GM20000 (cell line): ENCODE results near the gene ATP6AP1.
A peak's percentile ranks its signal among the peaks of the same experiment; 100 is the strongest.

Source experiments
- DNase-seq: peaks from one replicate; pipeline ENCODE4 v3.0.0; 2012; ENCODE audit warnings: low spot score
- TF ChIP-seq, protein P1 (sequence below): IDR thresholded peaks from 2 replicates; pipeline ENCODE4 v1.5.1; 2012; ENCODE audit warnings: mild to moderate bottlenecking, control low read depth; ENCODE audit errors: extremely low read depth, missing control alignments

Gene ATP6AP1

DNA sequence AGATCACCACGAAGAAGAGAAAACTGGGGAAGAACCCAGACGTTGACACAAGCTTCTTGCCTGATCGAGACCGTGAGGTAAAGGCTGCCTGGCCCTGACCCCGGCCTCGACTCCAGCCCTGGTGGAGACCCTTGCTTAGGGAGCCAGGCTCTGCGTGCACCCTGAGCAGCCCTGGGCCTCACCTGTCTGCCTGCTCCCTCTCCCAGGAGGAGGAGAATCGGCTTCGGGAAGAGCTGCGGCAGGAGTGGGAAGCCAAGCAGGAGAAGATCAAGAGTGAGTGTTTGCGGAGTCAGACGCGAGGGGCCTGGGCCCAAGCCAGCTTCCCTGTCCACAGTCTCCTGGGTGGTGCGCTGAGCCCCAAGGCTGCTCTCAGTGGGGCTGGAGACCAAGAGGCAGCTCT, 20.0 kb downstream of the ATP6AP1 start:
- DNase-seq, result no peak
- TF ChIP-seq, protein P1, sequence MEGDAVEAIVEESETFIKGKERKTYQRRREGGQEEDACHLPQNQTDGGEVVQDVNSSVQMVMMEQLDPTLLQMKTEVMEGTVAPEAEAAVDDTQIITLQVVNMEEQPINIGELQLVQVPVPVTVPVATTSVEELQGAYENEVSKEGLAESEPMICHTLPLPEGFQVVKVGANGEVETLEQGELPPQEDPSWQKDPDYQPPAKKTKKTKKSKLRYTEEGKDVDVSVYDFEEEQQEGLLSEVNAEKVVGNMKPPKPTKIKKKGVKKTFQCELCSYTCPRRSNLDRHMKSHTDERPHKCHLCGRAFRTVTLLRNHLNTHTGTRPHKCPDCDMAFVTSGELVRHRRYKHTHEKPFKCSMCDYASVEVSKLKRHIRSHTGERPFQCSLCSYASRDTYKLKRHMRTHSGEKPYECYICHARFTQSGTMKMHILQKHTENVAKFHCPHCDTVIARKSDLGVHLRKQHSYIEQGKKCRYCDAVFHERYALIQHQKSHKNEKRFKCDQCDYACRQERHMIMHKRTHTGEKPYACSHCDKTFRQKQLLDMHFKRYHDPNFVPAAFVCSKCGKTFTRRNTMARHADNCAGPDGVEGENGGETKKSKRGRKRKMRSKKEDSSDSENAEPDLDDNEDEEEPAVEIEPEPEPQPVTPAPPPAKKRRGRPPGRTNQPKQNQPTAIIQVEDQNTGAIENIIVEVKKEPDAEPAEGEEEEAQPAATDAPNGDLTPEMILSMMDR, result no peak

DNA sequence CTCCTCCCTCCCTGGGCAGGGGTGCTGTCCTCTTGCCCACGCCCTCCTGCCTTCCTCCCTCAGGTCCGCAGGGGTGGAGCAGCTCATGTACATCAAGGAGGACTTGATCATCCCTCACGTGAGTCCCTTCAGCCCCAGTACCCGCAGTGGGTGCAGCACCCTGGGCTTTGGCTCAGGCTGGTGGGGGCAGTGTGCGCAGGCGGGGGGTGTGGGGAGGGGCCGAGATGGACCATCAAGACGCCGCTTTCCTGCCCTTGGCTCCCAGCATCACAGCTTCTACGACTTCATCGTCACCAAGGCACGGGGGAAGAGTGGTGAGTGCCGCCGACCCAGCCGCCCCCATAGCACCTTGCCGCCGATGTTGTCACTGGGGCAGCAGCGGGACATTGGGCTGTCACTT, 21.1 kb downstream of the ATP6AP1 start:
- TF ChIP-seq, protein P1, result no peak
- no peak for DNase-seq

DNA sequence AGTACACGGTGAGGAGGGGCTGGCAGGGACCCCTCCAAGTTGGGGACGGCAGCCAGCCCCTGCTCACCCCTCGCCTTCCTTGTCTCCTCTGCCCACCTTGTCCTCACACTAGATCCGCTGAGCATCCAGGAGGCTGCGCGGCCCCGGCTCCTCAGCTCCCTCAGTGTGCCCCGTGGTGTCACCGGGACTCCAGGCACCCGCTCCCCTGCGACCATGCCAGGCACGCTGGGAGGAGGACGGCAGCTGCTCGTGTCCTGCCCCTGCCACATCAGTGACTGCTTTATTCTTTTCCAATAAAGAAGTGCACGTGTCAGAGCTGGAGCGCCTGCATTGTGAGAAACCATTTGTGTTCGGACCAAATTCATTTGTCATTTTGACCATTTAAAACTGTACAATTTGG, 21.8 kb downstream of the ATP6AP1 start:
- TF ChIP-seq, protein P1, result no peak

DNA sequence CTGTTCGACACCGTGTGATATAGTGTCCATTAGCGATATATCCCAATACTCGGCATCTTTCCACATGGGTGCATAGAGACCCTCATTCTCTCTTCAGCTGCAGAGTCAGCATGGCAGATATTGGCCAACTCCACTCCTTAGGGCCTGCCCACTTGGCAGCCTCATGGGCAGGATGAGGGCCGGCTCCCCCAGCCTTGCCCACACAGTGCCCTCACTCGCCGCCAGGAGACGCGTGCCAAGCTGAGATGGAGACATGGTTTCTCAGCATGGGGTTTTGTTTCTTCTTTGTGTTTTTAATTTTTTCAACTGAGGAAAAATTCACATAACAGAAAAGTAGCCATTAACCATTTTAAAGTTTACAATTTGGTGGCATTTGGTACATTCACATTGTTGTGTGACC, 24.3 kb downstream of the ATP6AP1 start:
- DNase-seq, result no peak

More for the DNA sequence above, 21.8 kb downstream of the ATP6AP1 start:
- DNase-seq, result no peak

DNA sequence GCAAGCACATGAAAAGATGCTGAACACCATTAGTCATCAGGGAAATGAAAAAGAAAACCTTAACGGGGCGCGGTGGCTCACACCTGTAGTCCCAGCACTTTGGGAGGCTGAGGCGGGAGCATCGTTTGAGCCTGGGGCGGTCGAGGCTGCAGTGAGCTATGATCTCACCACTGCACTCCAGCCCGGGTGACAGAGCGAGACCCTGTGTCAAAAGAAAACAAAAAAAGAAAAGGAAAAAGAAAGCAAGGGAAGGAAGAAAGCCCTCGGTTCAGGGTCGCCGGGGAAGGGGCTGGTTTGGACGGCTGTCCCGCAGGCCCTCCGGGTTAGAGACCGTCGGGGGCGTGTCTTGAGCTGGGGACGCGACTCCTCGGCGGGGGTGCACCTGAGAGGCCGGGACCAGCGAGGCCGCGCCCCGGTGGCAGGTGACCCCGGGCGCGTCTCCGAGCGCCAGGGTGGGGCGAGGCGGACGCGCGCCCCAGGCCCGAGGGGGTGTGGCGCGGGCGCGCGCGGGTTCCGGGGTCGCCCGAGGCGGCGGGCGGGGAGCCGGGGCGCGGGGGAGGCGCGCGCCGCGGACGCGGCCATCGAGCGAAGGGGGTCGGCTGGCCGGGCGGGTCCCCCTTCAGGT, 29.1 kb downstream of the ATP6AP1 start:
- peak; percentile 91 for DNase-seq
- TF ChIP-seq, protein P1, result no peak

More for the DNA sequence above, 24.3 kb downstream of the ATP6AP1 start:
- TF ChIP-seq, protein P1, result no peak

DNA sequence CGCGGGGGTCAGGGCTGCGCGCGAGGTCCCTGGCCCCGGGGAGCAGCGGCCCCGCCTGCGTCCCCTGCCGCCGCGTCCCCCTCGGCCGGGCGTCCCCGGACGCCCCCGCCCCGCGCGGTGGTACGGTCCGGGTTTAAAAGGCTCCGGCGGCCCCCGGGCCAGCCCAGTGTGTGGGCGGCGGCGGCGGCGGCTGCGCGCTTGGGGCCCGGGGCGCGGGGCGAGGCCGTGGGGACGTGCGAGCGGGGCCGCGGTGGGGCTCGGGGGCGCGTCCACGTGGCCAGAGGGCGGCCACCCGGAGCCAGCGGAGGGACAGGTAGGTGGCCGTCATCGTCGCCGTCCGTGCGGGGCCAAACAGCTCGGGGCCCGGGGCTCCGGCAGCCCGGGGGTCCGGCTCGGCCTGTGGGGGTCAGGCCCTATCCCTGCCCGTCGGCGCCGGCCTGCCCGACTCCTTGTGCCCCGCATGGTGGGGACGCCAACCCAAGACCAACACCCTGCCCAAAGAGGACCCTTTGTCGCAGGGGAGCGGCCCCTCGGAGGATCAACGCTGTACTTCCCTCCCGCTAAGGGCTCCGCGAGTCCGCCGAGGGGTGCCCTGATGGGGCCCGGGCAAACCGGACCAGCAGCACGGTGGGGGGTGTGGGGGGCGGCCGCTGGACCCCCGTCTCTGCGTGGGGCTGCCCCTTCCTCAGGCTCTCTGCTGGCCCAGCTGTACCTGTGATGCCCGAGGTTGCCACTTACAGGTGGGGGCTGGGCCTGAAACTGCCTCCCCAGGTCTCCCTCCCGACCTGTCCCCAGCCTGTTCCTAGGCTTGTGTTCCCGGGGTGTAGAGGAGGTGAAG, 29.9 kb downstream of the ATP6AP1 start, which contains the start of gene PLXNA3:
TSS of gene PLXNA3 (plus strand) at position 166 of the 838 bp plus-strand sequence. CDS start 1,903 bp downstream, outside the sequence.
- peak; percentile 91 for DNase-seq
- TF ChIP-seq, protein P1, result no peak

DNA sequence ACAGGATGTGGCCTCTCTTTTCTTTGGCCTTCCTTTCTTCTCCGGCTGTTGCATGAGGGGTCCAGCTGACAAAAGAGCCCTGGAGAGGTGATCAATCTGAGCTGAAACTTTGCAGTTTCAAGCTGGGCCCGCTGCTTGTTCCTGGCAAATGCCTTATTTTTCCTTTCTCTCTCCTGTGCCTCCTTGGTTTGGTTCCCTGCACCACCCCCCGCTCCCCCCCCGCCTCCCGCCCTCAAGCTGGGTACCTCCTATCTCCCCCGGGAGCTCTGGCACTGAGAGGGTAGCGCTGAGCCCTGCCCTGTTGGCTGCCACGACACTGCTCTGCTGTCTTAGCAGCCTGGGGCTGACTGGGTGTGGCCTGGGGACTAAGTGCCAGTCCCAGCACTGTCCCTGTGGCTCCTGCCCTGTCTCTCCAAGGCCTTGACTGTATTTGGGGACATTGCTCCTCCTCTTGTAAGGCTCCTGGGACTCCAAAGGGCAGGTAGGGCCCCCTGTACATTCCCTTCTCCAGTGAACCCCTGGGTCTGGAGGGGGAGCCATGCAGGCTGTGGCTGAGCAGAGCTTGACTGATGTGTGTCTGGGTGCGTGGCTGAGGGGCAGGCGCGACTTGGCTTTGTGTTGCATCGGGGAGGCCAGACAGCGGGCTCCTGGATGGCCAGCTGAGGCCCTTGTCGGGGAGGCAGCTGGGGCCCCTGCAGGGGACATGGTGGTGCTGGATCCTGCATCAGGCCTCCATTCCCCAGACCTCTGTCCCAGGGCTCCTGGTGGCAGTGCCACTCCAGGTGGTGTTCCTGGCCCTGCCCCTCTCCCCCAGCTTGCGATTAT, 30.7 kb downstream of the ATP6AP1 start:
- DNase-seq, result no peak
- TF ChIP-seq, protein P1, result no peak
